ENCODE measurements around the gene IKZF2.

IKZF2 gene

DNA sequence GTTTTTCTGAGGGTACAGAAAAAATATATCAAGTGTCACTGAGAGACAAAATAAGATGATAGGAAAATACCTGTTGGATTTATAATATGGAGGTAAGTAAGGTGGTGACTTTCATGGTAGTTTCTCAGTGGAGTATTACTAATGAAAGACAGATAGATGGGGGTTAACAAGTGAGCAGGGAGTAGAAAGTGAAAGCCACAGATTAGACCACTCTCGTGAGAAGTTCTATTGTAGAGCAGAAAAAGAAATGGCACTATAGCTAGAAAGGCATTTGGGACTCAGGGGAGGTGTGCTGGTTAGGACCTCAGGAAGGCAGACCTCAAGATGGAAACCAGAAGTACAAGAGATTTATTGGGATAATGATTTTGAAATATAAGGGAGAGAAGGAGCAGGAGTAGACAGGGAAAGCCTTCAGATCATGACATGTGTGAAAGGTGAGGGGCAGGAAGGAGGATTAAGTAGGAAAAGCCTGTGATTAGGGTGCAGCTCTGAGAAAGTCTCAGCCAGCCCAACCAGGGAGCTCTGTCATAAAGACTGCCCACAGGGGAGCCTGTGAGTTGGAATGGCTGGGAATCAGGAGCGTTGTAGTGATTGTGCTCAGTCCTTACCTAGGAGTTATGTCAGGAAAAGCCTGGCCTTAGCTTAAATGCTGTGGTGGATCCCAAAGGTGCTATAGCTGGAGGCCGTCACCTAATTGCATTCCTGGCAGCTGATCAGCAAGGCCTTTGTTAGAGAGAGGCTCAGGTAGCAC lies 198.1 kb downstream of the IKZF2 start:
- no peak for DNase-seq

DNA sequence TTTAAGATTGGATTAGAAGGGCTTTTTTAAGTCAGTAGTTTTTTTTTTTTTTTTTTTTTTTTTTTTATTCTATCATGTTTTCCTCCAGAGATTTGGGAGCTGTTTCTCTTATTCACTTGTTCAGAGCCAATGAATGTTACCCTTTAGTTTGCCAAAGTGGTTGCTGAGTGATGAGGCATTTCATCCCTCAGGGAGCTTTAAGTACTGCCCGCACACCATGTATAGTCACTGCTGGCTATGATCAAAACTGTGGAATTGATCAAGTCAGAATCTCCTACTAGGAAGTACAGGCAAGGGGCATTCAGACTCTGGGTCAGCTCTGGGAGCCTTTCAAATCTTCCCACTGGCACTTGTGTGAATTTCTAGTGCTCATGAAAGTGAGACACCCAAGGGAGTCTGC lies 201.6 kb downstream of the IKZF2 start:
- DNase-seq, result no peak

All from CD4-positive, alpha-beta T cell treated with Interleukin-21 for 1 hour (primary cell).